IMR-90 (cell line): ENCODE results near the gene CCDC185. TPM values are rescaled to one million over a fixed set of nuclear protein-coding genes. Genes with fewer than 3 reads are reported as not detected.

Experiments used
- ATAC-seq: fragments of 200-7000 bp; cut with Tn5 transposase; 2 replicates; pipeline ENCODE4 v1.9.1; 2020; ENCODE audit warnings: low read depth, mild to moderate bottlenecking, moderate library complexity
- BruUV-seq: library from RNA; stranded (reverse); fragments of 400-500 nt; replicated peaks from 2 replicates; lab custom pipeline; 2021; lab: Mats Ljungman, UMichigan
- CTCF ChIA-PET: fragments of 300-600 bp; formaldehyde crosslinking; extraction: SDS; loops from one replicate; lab custom pipeline; 2021; ENCODE audit warnings: antibody characterized with exemption; lab: Yijun Ruan, JAX
- POLR2A ChIA-PET: fragments of 300-600 bp; sonication (Branson Sonifier 250); formaldehyde crosslinking; loops from one replicate; lab custom pipeline; 2022; ENCODE audit warnings: antibody characterized with exemption; ENCODE audit not compliant: unreplicated experiment; lab: Charles Lee
- DNase-seq: peaks from one replicate; pipeline ENCODE4 v3.0.0; 2013
- H2AFZ ChIP-seq: replicated peaks from 2 replicates; pipeline ENCODE3; 2013; ENCODE audit warnings: low read length, mild to moderate bottlenecking; ENCODE audit not compliant: poor library complexity
- H2AK5ac ChIP-seq: 2 replicates; pipeline ENCODE4 v1.6.1; 2013; ENCODE audit warnings: low read depth, low read length, inconsistent platforms
- H2AK9ac ChIP-seq: replicated peaks from 2 replicates; pipeline ENCODE3; 2013; ENCODE audit warnings: mild to moderate bottlenecking, low read depth, low read length, moderate library complexity; ENCODE audit not compliant: poor library complexity
- H2BK120ac ChIP-seq: 2 replicates; pipeline ENCODE4 v1.6.1; 2013; ENCODE audit warnings: low read depth, low read length, inconsistent platforms
- H2BK15ac ChIP-seq: 3 replicates; pipeline ENCODE4 v1.6.1; 2013; ENCODE audit warnings: low read depth, low read length, inconsistent platforms
- H2BK20ac ChIP-seq: 2 replicates; pipeline ENCODE4 v1.6.1; 2013; ENCODE audit warnings: low read depth, mild to moderate bottlenecking, inconsistent platforms, low read length, moderate library complexity
- H2BK5ac ChIP-seq: 2 replicates; pipeline ENCODE4 v1.6.1; 2013; ENCODE audit warnings: mild to moderate bottlenecking, low read depth, low read length, inconsistent platforms; ENCODE audit not compliant: poor library complexity, severe bottlenecking
- H3K14ac ChIP-seq: replicated peaks from 2 replicates; pipeline ENCODE4 v1.6.1; 2013; ENCODE audit warnings: low read depth, low read length, inconsistent platforms
- H3K18ac ChIP-seq: 2 replicates; pipeline ENCODE4 v1.6.1; 2013; ENCODE audit warnings: low read depth, low read length, control low read depth
- H3K23ac ChIP-seq: 2 replicates; pipeline ENCODE4 v1.6.1; 2013; ENCODE audit warnings: low read depth, low read length, inconsistent platforms
- H3K27ac ChIP-seq: 2 replicates; pipeline ENCODE4 v1.5.1; 2013; ENCODE audit warnings: mild to moderate bottlenecking, control low read depth, low read length; ENCODE audit not compliant: insufficient read depth
- H3K27me3 ChIP-seq: 2 replicates; pipeline ENCODE4 v1.6.1; 2013; ENCODE audit warnings: low read length; ENCODE audit not compliant: control insufficient read depth, insufficient read depth
- H3K36me3 ChIP-seq: 2 replicates; pipeline ENCODE4 v1.6.1; 2013; ENCODE audit warnings: low read length, mixed read lengths; ENCODE audit not compliant: control insufficient read depth, insufficient read depth
- H3K4ac ChIP-seq: 2 replicates; pipeline ENCODE4 v1.6.1; 2013; ENCODE audit warnings: low read depth, low read length, inconsistent platforms
- H3K4me1 ChIP-seq: 2 replicates; pipeline ENCODE4 v1.6.1; 2013; ENCODE audit warnings: low read length, mixed read lengths; ENCODE audit not compliant: control insufficient read depth, insufficient read depth
- H3K4me2 ChIP-seq: 2 replicates; pipeline ENCODE4 v1.6.1; 2013; ENCODE audit warnings: low read depth, mild to moderate bottlenecking, control low read depth, low read length, moderate library complexity
- H3K4me3 ChIP-seq: 2 replicates; pipeline ENCODE4 v1.5.1; 2013; ENCODE audit warnings: low read depth, mild to moderate bottlenecking, control low read depth, low read length, moderate library complexity; ENCODE audit not compliant: insufficient read depth
- H3K56ac ChIP-seq: 2 replicates; pipeline ENCODE4 v1.6.1; 2013; ENCODE audit warnings: low read length, inconsistent platforms; ENCODE audit not compliant: insufficient read depth; ENCODE audit errors: extremely low read depth
- H3K79me1 ChIP-seq, 2 experiments: 2 replicates each; pipeline ENCODE4 v1.6.1; 2013; ENCODE audit warnings: low read length in 2 of 2, inconsistent platforms in 1 of 2, low read depth in 1 of 2
- H3K9ac ChIP-seq: 2 replicates; pipeline ENCODE4 v1.6.1; 2013; ENCODE audit warnings: low read depth, low read length, control low read depth
- H3K9me1 ChIP-seq: 2 replicates; pipeline ENCODE4 v1.6.1; 2013; ENCODE audit warnings: low read length, inconsistent platforms; ENCODE audit not compliant: insufficient read depth
- H3K9me3 ChIP-seq: 2 replicates; pipeline ENCODE4 v1.6.1; 2013; ENCODE audit warnings: low read length; ENCODE audit not compliant: control insufficient read depth, insufficient read depth
- H4K20me1 ChIP-seq: 2 replicates; pipeline ENCODE4 v1.6.1; 2013; ENCODE audit warnings: low read length, inconsistent platforms; ENCODE audit not compliant: insufficient read depth
- H4K5ac ChIP-seq: 2 replicates; pipeline ENCODE4 v1.6.1; 2013; ENCODE audit warnings: mild to moderate bottlenecking, low read depth, low read length, control low read depth
- H4K8ac ChIP-seq, 2 experiments: 2 replicates each; pipeline ENCODE4 v1.6.1; 2013; ENCODE audit warnings: low read depth in 2 of 2, low read length in 2 of 2, control low read depth in 1 of 2, inconsistent platforms in 1 of 2
- H4K91ac ChIP-seq: 2 replicates; pipeline ENCODE4 v1.6.1; 2013; ENCODE audit warnings: low read depth, low read length, inconsistent platforms; ENCODE audit not compliant: insufficient read depth
- BHLHE40 ChIP-seq: fragments of 150-350 bp; IDR thresholded peaks from 2 replicates; pipeline ENCODE4 v1.6.1; 2016; ENCODE audit warnings: mild to moderate bottlenecking, low read depth, low read length
- CTCF ChIP-seq: conservative IDR thresholded peaks from 2 replicates; pipeline ENCODE4 v1.5.1; 2012; ENCODE audit warnings: mild to moderate bottlenecking, low read depth, low read length, improper control_type of control experiment
- MAFK ChIP-seq: IDR thresholded peaks from 2 replicates; pipeline ENCODE4 v1.6.1; 2012; ENCODE audit warnings: low read depth, low read length, improper control_type of control experiment
- MXI1 ChIP-seq: IDR thresholded peaks from 2 replicates; pipeline ENCODE4 v1.6.1; 2012; ENCODE audit warnings: low read depth, mild to moderate bottlenecking, low read length, moderate library complexity, borderline replicate concordance
- NFE2L2 ChIP-seq: fragments of 150-350 bp; IDR thresholded peaks from 2 replicates; pipeline ENCODE4 v1.6.1; 2016; ENCODE audit warnings: low read depth, mild to moderate bottlenecking, low read length
- POLR2A ChIP-seq: IDR thresholded peaks from 2 replicates; pipeline ENCODE4 v1.6.1; 2012; ENCODE audit warnings: mild to moderate bottlenecking, low read depth, low read length
- RCOR1 ChIP-seq: IDR thresholded peaks from 2 replicates; pipeline ENCODE4 v1.6.1; 2012; ENCODE audit warnings: mild to moderate bottlenecking, low read length, improper control_type of control experiment; ENCODE audit not compliant: insufficient replicate concordance
- WGBS, 2 experiments: methylation state at CpG; one replicate each; pipeline versions ENCODE4 v1.1.5 to v1.1.7; 2013; ENCODE audit warnings: missing lambda C conversion rate in 2 of 2; ENCODE audit not compliant: insufficient read length in 1 of 2; ENCODE audit errors: extremely low coverage in 2 of 2; 5-methylcytosine and 5-hydroxymethylcytosine counted together
- dilution Hi-C: fragments of 300-500 bp; cut with HindIII; formaldehyde crosslinking; loops from one replicate; pipeline ENCODE4 v1.14.3; 2018; ENCODE audit warnings: low sequenced_read_pairs; ENCODE audit not compliant: unreplicated experiment
- in situ Hi-C: fragments of 300-500 bp; cut with MboI; formaldehyde crosslinking; loops from 3 replicates; pipeline ENCODE4 v1.14.3; 2019; ENCODE audit warnings: low sequenced_read_pairs, inconsistent platforms, mixed read lengths
- intact Hi-C: fragments of 100-400 bp; cut with micrococcal nuclease; formaldehyde crosslinking; loops from 2 replicates; pipeline ENCODE4 v1.10.0; 2022
- polyA plus RNA-seq, 3 experiments: library from polyadenylated mRNA; depleted of rRNA; stranded (reverse); fragments of >200 nt; gene quantifications; 2 replicates each; pipeline ENCODE4 v1.2.3, GENCODE V29; 2012; ENCODE audit warnings: low replicate concordance in 1 of 3
- total RNA-seq: library from RNA; depleted of rRNA; stranded (reverse); fragments of >200 nt; gene quantifications from 2 replicates; pipeline ENCODE4 v1.2.3, GENCODE V29; 2012

The CCDC185 gene
- total and polyA plus RNA-seq, 2 of the 4 experiments (the other 2 are of a cell fraction), result not detected

GRCh38 chr1:223374064-223374610, 19.1 kb upstream of the CCDC185 start:
- no peak overlapping the region for H2BK120ac ChIP-seq
- H2AK9ac ChIP-seq, result no peak overlapping the region
- no peak for TF ChIP-seq RCOR1
- no peak for TF ChIP-seq BHLHE40
- no peak for TF ChIP-seq POLR2A
- no peak for TF ChIP-seq MAFK
- no peak for TF ChIP-seq MXI1
- TF ChIP-seq CTCF, result no peak
- no peak for TF ChIP-seq NFE2L2
- H4K91ac ChIP-seq, result no peak overlapping the region
- no peak overlapping the region for H3K18ac ChIP-seq
- H4K20me1 ChIP-seq, result no peaks in the 10 kb centered on the region
- no peak overlapping the region for H4K8ac ChIP-seq
- no peak for DNase-seq
- H3K4me3 ChIP-seq, result no peak overlapping the region
- no peak overlapping the region for H2BK5ac ChIP-seq
- no CpG with 5 or more reads among the region's 4 CpGs for WGBS, 2 experiments
- H3K9me1 ChIP-seq, result no peaks in the 10 kb centered on the region
- no peak overlapping the region for H2BK20ac ChIP-seq
- CTCF ChIA-PET, result no interaction called here
- H3K27ac ChIP-seq, result no peak overlapping the region
- ATAC-seq, result no peak
- intact Hi-C loops, result no loop called here
- no peak overlapping the region for H2AFZ ChIP-seq
- no peak overlapping the region for H3K14ac ChIP-seq
- H3K4me1 ChIP-seq, result no peaks in the 10 kb centered on the region
- no peaks in the 10 kb centered on the region for H3K79me1 ChIP-seq
- POLR2A ChIA-PET, result no interaction called here
- dilution Hi-C loops, result no loop called here
- no TSS peak for BruUV-seq
- no peak overlapping the region for H2BK15ac ChIP-seq
- H2AK5ac ChIP-seq, result no peak overlapping the region
- no peaks in the 10 kb centered on the region; the same call in 1 of the 2 replicates for H3K27me3 ChIP-seq
- no peak overlapping the region for H3K9ac ChIP-seq
- H4K5ac ChIP-seq, result no peak overlapping the region
- peaks cover 5% of the 10 kb centered on the region; the same call in 1 of the 2 replicates for H3K9me3 ChIP-seq
- H3K56ac ChIP-seq, result no peak overlapping the region
- no peaks in the 10 kb centered on the region for H3K36me3 ChIP-seq
- in situ Hi-C loops, result no loop called here
- no peak overlapping the region for H3K23ac ChIP-seq
- H3K4ac ChIP-seq, result no peak overlapping the region
- no peak overlapping the region for H3K4me2 ChIP-seq
